Panc1 (cell line): ENCODE measurements around the gene CAPN2. TPM values are rescaled to one million over a fixed set of nuclear protein-coding genes. Genes with fewer than 3 reads are reported as not detected.

Source experiments
- ATAC-seq: fragments of 200-7000 bp; cut with Tn5 transposase; 2 replicates; pipeline ENCODE4 v1.9.1; 2020; ENCODE audit warnings: mild to moderate bottlenecking, moderate library complexity
- BruUV-seq: library from RNA; stranded (reverse); fragments of 400-500 nt; replicated peaks from 2 replicates; lab custom pipeline; 2021; lab: Mats Ljungman, UMichigan
- CTCF ChIA-PET: fragments of 300-600 bp; sonication (Branson Sonifier 250); formaldehyde crosslinking; loops from one replicate; lab custom pipeline; 2022; ENCODE audit warnings: antibody characterized with exemption; lab: Charles Lee
- POLR2A ChIA-PET: fragments of 300-600 bp; sonication (Branson Sonifier 250); formaldehyde crosslinking; loops from one replicate; lab custom pipeline; 2022; ENCODE audit warnings: antibody characterized with exemption; lab: Charles Lee
- DNase-seq: peaks from one replicate; pipeline ENCODE4 v3.0.0-alpha.2; 2010; ENCODE audit warnings: low read depth, low spot score
- H3K27ac ChIP-seq: 2 replicates; pipeline ENCODE4 v1.5.1; 2011; ENCODE audit warnings: mild to moderate bottlenecking, low read length, inconsistent platforms
- H3K27me3 ChIP-seq: fragments of 200-500 bp; sonication (Bioruptor generic); 2 replicates; pipeline ENCODE4 v1.6.0; 2014; ENCODE audit warnings: low read length, inconsistent platforms; ENCODE audit not compliant: control insufficient read depth, insufficient read depth
- H3K36me3 ChIP-seq: fragments of 200-500 bp; sonication (Bioruptor generic); 2 replicates; pipeline ENCODE4 v1.5.1; 2014; ENCODE audit warnings: inconsistent platforms, mild to moderate bottlenecking, low read length, moderate library complexity; ENCODE audit not compliant: control insufficient read depth, insufficient read depth
- H3K4me1 ChIP-seq: 2 replicates; pipeline ENCODE4 v1.5.1; 2011; ENCODE audit warnings: inconsistent platforms, mild to moderate bottlenecking, low read length, moderate library complexity; ENCODE audit not compliant: control insufficient read depth, insufficient read depth
- H3K4me3 ChIP-seq, 2 experiments: 2 replicates each; pipeline ENCODE4 v1.5.1; 2011 to 2012; ENCODE audit warnings: low read depth in 2 of 2, low read length in 2 of 2, mild to moderate bottlenecking in 2 of 2, inconsistent platforms in 1 of 2, moderate library complexity in 1 of 2
- H3K9me3 ChIP-seq: fragments of 200-500 bp; sonication (Bioruptor generic); 2 replicates; pipeline ENCODE4 v1.5.1; 2014; ENCODE audit warnings: low read depth, mild to moderate bottlenecking, inconsistent platforms, low read length, moderate library complexity; ENCODE audit not compliant: control insufficient read depth, insufficient read depth
- CTCF ChIP-seq: fragments of 450-650 bp; IDR thresholded peaks from 2 replicates; pipeline ENCODE4 v1.5.1; 2017; ENCODE audit warnings: mild to moderate bottlenecking
- POLR2AphosphoS5 ChIP-seq: IDR thresholded peaks from 2 replicates; pipeline ENCODE4 v1.6.1; 2012; ENCODE audit warnings: mild to moderate bottlenecking, low read depth, low read length, moderate library complexity
- REST ChIP-seq, 2 experiments: IDR thresholded peaks; 2 replicates each; pipeline ENCODE4 v1.6.1; 2011 to 2012; ENCODE audit warnings: low read depth in 2 of 2, control low read depth in 1 of 2, low read length in 1 of 2, mild to moderate bottlenecking in 1 of 2, moderate library complexity in 1 of 2; ENCODE audit not compliant: insufficient read depth in 1 of 2
- SIN3A ChIP-seq: IDR thresholded peaks from 2 replicates; pipeline ENCODE4 v1.6.1; 2012; ENCODE audit warnings: low read depth, mild to moderate bottlenecking, low read length, moderate library complexity, borderline replicate concordance; ENCODE audit not compliant: insufficient read depth
- TCF7L2 ChIP-seq: IDR thresholded peaks from 2 replicates; pipeline ENCODE4 v1.6.1; 2011; ENCODE audit warnings: mild to moderate bottlenecking, low read depth, low read length, inconsistent platforms
- in situ Hi-C: cut with HindIII; loops from 2 replicates; pipeline ENCODE4 v1.10.0; 2016; ENCODE audit warnings: low sequenced_read_pairs, low pct_unique_long_range_greater_than_20kb
- intact Hi-C: fragments of 100-400 bp; cut with micrococcal nuclease; formaldehyde crosslinking; loops from one replicate; pipeline ENCODE4 v1.10.0; 2022; ENCODE audit not compliant: unreplicated experiment
- total RNA-seq: library from RNA; stranded (reverse); gene quantifications from one replicate; pipeline ENCODE4 v1.2.1, GENCODE V29; 2021; ENCODE audit not compliant: unreplicated experiment

CAPN2 gene
- total RNA-seq, 1 experiment from 2014 or later = 171 TPM

GRCh38 chr1:223713546-223714420 lies 1.4 kb downstream of the CAPN2 start:
- POLR2A ChIA-PET = no interaction called here
- Histone ChIP-seq H3K9me3 (no peaks in the 10 kb centered on the region), H3K27ac (peak overlapping the region; percentile 96), H3K36me3 (peaks cover 6% of the 10 kb centered on the region), H3K4me3 (peak overlapping the region; percentile 74 to 93), H3K27me3 (no peaks in the 10 kb centered on the region), H3K4me1 (peaks cover 62% of the 10 kb centered on the region)
- no peak for DNase-seq
- intact Hi-C loops = loop anchor here (5.0 kb wide), 1 partner anchor 34 kb away; no protein-coding TSS in a partner anchor
- in situ Hi-C loops = no loop called here
- no TSS peak for BruUV-seq
- no peak; the same call in 1 of the 2 replicates for ATAC-seq
- TF ChIP-seq TCF7L2 (no peak), POLR2AphosphoS5 (no peak), CTCF (no peak), REST (IDR thresholded peaks at IDR 0.05; ENCODE audit: insufficient read depth in 1 of 2, low read depth in 2 of 2, low read length in 1 of 2) (no peak), SIN3A (no peak)
- CTCF ChIA-PET = no interaction called here

- BruUV-seq = no TSS peak
- Histone ChIP-seq H3K9me3 (no peaks in the 10 kb centered on the region), H3K4me3 (peak overlapping the region; percentile 74 to 93), H3K27ac (peak overlapping the region; percentile 96), H3K27me3 (no peaks in the 10 kb centered on the region), H3K36me3 (peaks cover 8% of the 10 kb centered on the region), H3K4me1 (peaks cover 62% of the 10 kb centered on the region)
- ATAC-seq (no peak), DNase-seq (no peak)
- CTCF ChIA-PET = no interaction called here
- TF ChIP-seq REST (IDR thresholded peaks at IDR 0.05; ENCODE audit: insufficient read depth in 1 of 2, low read depth in 2 of 2, low read length in 1 of 2) (no peak), POLR2AphosphoS5 (no peak), CTCF (no peak), SIN3A (no peak), TCF7L2 (no peak)
- in situ Hi-C loops (no loop called here), intact Hi-C loops (loop anchor here (5.0 kb wide), 1 partner anchor 33 kb away; no protein-coding TSS in a partner anchor)
- POLR2A ChIA-PET = no interaction called here
Measured at GRCh38 chr1:223714421-223714724, 2.0 kb downstream of the CAPN2 start.
